ENCODE measurements around the gene EIF5A2.

GRCh38 chr3:170862618-170863374 is 45.6 kb downstream of the EIF5A2 start:
- no peak for TF ChIP-seq CTCF (IDR thresholded peaks at IDR 0.05)
- TF ChIP-seq ZFX (IDR thresholded peaks at IDR 0.05; ENCODE audit: borderline replicate concordance): no peak

All from 22Rv1 (cell line).